SIG-M5 (cell line): ENCODE results near the gene PRIM1.
"Not testable (repeated sequence)": the region's sequence is repeated elsewhere in the genome, so short reads cannot be mapped to it uniquely, and the experiment has no call there.

Experiments used
- DNase-seq: peaks from one replicate; lab custom pipeline; 2025; lab: John Stamatoyannopoulos, UW

Gene PRIM1

DNA sequence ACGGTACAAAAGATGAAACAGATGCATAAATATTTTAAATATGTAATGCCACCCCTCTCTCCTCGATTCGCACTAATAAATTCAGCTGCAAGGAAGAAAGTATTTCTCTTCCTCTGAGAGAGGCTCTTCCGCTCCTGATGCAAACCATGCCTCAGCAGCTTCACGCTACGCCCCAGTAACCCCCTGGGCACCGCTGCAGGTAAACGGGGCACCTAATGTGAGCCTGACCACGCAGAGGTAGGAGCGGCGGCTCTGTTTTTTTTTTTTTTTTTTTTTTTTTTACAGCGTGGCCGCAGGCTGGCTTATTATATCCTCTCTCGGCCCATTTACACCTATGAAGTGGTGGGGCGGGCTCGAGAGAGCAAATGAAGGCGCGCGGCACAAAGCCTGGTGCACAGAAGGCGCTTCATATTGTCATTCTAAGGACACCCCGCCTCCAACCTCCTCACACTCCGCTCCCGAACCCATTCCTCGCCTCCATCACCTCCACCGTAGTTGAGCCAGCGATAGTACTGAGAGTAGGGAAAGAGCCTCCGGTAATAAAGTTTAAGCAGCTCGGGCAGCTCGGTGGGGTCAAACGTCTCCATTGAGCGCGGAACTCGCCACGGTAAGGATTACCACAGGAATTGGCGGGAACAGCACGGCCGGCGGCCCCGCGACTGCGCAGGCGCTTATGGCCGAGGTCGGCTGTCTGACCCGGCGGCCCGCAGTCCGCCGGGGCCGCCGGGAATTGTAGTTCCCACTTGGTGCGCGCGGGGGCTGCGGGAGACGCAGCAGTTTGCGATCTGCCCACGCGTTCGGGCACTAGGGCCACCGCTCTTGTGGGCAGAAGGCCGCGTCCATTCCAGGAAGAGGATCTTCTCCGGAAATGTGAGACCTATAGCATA lies at the start of gene PRIM1:
TSS of gene PRIM1 (minus strand) at position 612 of the 887 bp plus-strand sequence. CDS start at position 587, 25 bp downstream.
- no peak for DNase-seq

DNA sequence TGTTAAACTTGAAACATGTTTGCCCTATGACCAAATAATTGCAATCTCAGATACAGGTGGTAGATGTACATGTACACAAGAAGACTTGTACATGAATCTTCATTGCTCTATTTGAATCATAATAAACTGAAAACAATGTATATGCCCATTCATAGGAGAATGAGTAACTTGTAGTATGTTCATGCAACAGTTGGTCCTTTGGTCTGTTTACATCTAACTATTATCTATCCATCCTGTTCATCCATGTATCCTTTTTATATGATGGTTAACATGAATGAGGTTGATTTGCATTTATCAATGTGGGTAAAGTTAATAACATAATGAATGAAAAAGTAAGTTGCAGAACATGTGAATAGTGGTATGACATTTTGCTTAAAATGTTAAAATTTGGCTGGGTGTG lies 48.1 kb upstream of the PRIM1 start:
- DNase-seq: no peak

DNA sequence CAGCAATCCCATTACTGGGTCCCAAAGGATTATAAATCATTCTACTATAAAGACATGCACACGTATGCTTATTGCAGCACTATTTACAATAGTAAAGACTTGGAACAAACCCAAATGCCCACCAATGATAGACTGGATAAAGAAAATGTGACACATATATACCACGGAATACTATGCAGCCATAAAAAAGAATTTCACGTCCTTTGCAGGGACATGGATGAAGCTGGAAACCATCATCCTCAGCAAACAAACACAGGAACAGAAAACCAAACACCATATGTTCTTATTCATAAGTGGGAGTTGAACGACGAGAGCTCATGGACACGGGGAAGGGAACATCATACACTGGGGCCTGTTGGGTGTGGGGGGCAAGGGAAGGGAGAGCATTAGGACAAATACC lies 47.2 kb upstream of the PRIM1 start:
- not testable (repeated sequence) for DNase-seq

DNA sequence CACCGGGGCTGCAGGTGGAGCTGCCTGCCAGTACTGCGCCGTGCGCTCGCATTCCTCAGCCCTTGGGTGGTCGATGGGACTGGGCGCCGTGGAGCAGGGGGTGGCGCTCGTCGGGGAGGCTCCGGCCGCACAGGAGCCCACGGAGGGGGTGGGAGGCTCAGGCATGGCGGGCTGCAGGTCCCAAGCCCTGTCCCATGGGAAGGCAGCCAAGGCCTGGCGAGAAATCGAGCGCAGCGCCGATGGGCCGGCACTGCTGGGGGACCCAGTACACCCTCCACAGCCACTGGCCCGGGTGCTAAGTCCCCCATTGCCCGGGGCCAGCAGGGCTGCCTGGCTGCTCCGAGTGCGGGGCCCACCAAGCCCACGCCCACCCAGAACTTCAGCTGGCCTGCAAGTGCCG lies 43.7 kb upstream of the PRIM1 start:
- DNase-seq: not testable (repeated sequence)

DNA sequence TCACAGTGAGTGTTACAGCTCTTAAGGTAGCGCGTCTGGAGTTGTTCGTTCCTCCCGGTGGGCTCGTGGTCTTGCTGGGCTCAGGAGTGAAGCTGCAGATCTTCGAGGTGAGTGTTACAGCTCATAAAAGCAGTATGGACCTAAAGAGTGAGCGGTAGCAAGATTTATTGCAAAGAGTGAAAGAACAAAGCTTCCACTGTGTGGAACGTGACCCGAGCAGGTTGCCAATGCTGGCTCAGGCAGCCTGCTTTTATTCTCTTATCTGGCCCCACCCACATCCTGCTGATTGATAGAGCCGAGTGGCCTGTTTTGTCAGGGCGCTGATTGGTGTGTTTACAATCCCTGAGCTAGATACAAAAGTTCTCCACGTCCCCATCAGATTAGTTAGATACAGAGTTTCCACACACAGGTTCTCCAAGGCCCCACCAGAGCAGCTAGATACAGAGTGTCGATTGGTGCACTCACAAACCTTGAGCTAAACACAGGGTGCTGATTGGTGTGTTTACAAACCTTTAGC lies 43.0 kb upstream of the PRIM1 start:
- DNase-seq: not testable (repeated sequence)

DNA sequence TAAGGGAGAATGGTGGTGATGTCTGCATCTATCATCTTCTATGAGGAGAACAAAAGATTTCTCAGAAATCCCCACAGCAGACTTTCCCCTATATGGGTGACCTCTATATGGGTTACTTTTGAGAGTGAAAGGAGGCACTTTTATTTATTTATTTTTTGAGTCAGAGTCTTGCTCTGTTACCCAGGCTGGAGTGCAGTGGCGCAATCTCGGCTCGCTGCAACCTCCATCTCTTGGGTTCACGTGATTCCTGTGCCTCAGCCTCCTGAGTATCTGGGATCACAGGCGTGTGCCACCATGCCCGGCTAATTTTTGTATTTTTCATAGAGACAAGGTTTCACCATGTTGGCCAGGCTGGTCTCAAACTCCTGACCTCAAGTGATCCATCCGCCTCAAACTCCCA lies 41.0 kb upstream of the PRIM1 start:
- not testable (repeated sequence) for DNase-seq

DNA sequence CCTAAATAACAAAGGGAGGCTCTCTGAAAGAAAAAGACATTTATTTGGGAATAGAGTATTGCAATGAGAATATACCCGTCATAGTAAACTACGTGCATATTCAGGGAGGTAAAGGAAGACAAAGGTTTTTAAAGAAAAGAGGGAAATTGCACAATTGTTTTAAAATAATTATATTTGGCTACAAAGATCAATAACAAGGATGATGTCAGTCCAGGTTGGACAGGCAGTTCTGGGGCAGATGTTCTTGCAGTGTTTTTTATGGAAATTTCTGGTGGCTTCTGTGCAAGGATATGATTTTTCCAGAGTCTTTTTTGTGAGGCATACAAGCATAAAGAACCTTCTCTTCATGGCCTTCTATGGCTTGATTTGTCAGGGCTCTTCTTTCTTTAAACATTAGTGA lies 40.6 kb upstream of the PRIM1 start:
- DNase-seq: no peak

DNA sequence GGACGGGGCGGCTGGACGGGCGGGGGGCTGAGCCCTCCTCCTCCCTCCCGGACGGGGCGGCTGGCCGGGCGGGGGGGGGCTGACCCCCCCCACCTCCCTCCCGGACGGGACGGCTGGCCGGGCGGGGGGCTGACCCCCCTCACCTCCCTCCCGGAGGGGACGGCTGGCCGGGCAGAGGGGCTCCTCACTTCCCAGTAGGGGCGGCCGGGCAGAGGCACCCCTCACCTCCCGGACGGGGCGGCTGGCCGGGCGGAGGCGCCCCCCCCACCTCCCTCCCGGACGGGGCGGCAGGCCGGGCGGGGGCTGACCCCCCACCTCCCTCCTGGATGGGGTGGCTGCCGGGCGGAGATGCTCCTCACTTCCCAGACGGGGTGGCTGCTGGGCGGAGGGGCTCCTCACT lies 37.3 kb upstream of the PRIM1 start:
- not testable (repeated sequence) for DNase-seq

DNA sequence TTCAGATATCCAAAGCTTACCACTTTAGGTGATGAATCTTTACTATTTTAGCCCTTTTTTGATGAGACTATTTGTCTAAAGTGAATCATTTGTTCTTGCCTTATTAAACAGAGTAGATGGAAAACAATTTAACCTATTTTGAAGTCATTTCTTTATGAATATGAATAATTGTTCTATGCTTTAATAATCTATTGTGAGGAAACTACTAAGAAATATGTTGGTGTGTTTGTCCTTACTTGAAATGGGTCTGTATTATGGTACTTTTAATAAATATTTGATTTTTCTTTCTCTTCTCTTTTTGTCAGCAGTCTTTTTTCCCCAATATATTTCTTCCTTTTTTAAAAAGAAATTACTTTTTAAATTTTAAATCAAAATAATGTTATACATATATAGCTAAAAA lies 35.4 kb upstream of the PRIM1 start:
- DNase-seq: no peak

DNA sequence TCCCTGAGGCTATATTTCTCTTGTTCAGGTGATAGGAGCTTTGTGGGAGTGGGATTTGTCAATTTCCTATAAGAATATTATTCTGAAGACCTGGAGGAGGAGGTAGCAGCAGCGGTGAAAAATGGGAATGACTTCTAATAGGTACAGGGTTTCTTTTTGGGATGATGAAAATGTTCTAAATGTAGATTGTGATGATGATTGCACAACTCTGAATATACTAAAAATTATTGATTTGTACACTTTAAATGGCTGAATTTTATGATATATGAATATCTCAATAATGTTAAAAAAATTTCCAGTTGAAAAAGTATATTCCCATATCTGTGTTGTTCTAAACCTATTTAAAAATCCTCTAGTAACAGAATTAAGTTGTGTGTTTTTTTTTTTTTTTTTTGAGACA lies 33.8 kb upstream of the PRIM1 start:
- no peak for DNase-seq

DNA sequence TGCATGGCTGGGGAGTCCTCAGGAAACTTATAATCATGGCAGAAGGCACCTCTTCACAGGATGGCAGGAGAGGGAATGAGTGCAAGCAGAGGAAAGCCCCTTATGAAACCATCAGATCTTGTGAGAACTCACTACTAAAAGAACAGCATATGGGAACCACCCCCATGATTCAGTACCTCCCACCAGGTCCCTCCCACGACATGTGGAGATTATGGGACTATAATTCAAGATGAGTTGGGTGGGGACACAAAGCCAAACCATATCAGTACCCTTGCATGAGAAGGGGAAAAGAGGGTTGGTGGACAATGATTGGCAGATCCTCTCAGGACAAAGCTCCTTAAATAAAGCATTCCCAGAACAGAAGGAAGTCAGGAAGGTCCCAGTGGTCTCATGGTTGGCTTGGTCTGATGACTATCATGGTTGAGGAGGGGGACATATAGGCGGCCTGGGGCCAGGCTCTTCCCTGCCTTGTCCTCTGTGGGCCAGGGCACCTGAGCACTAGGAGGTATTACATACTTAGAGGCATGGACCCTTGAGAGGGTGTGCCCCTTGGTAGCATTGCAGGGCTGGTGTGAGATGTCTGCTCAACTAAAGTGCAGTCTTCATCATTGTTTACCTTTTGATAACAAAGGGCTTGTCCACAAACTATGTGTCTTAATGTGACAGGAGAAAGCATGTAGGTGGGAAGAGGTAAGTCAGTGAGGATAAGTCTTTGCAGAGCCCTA lies 33.2 kb upstream of the PRIM1 start:
- no peak for DNase-seq

DNA sequence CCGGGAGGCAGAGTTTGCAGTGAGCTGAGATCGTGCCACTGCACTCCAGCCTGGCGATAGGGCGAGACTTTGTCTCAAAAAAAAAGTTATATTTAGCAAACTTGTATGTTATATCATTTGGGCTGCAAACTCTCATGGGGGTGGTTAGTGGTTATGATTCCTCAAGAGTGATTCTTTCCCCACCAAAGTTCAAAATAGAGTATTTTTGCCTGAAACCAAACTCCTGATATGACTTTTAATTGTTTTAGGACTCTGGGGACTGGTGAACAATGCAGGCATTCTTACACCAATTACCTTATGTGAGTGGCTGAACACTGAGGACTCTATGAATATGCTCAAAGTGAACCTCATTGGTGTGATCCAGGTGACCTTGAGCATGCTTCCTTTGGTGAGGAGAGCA lies 29.6 kb upstream of the PRIM1 start:
- DNase-seq: no peak

DNA sequence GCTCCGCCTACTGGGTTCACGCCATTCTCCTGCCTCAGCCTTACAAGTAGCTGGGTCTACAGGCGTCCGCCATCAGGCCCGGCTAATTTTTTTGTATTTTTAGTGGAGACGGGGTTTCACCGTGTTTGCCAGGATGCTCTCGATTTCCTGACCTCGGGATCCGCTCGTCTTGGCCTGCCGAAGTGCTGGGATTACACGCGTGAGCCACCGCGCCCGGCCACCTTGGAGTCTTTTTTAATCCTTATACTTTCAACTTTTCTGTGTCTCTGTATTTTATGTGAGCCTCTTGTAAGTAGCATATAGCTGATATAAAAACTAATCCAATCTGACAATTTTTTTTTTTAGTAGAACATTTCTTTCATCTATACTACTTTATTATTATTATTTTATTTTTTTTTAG lies 26.6 kb upstream of the PRIM1 start:
- no peak for DNase-seq

DNA sequence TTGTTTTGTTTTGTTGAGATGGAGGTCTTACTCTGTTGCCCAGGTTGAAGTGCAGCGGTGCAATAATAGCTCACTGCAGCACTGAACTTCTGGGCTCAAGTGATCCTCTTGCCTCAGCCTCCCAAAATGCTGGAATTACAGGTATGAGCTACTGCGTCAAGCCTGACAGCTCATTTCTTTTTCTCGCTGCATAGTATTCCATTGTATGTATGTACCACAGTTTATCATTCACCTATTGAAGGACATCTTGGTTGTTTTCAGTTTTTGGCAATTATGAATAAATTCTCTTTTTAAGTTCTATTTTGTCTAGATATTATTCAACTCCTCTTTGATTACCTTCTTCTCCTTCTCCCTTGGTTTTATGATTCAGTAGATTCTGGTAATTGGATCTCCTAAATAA lies 24.5 kb upstream of the PRIM1 start:
- no peak for DNase-seq

DNA sequence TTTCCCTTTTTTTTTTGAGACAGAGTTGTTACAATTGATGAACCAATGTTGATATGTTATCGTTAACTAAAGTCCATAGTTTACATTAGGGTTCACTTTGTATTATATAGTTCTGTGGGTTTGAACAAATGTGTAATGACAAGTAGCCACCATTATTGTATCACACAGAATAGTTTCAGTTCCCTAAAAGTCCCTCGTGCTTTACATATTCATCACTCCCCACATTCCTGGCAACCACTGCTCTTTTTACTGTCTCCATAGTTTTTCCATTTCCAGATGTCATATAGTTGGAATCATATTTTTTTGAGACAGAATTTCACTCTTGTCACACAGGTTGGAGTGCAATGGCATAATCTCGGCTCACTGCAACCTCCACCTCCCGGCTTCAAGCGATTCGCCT lies 23.5 kb upstream of the PRIM1 start:
- peak; percentile 11 for DNase-seq

DNA sequence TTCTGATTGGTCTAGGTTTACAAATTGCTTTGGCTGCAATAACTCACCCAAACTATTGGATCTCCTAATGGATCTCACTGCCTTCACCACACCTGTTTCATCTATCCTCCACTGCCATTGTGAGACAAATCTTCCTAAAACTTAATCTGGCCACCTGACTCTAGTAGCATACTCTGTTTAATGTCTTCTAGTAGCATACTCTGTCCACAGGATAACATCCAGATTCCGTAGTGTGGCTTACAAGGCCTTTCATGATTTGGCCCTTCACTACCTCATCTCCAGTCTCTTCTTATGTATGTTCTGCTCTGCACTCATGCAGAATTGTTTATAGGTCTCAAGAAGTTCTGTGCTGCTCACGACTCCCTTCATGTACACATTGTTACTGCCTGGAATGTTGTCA lies 21.0 kb upstream of the PRIM1 start:
- no peak for DNase-seq

DNA sequence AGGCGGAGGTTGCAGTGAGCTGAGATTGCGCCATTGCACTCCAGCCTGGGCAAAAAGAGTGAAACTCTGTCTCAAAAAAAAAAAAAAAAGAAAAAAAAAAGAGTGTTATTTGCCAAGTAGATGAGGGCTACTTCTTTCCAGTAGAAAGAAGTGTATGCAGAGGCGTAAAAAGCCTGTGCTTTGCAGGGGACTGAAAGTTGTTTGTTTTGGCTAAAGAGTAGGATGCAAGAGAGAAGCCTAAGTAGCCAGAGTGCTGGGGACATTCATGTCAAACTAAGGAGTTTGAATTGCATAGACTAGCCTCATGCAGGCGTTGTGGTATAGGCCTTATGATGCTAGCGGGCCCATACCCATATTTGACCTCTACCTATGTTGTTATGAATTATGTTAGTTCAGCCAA lies 20.5 kb upstream of the PRIM1 start:
- no peak for DNase-seq

DNA sequence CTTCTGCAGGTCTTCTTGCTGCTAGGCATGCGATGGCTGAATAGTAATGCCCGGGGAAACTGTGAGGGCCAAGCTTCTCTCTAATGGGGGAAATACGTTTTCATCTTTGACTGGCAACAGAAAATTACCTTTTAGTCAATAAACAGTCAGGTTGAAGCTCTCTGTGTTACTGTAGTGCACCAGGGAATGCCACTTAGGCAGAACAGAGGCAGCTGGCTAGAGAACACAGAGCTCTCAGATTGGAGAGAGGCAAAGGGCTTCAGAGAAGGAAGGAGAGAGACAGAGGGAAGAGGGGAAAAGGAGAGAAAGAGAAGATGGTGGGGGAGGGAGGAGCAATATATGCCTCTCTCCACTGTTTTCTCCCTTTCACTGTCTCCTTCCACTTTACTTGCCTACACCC lies 17.7 kb upstream of the PRIM1 start:
- no peak for DNase-seq

DNA sequence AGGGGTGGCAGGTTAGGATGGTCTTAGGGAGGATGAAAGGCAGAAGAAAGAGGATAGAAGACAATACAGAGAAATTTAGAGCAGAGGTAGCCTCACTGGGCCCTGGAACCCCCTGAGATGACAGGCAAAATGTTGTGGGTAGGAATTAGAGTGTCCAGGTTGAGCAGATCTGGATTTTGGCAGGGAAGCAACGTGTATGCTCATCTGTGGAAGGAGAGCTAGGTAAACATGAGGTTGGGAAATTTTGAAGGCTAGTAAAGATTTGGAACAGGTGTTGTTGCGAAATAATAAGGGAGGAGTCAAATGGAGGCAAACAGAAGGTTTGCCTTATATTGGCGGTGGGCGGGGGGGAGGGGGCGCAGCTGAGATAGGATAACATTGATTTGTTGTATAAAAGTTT lies 16.3 kb upstream of the PRIM1 start:
- DNase-seq: no peak

DNA sequence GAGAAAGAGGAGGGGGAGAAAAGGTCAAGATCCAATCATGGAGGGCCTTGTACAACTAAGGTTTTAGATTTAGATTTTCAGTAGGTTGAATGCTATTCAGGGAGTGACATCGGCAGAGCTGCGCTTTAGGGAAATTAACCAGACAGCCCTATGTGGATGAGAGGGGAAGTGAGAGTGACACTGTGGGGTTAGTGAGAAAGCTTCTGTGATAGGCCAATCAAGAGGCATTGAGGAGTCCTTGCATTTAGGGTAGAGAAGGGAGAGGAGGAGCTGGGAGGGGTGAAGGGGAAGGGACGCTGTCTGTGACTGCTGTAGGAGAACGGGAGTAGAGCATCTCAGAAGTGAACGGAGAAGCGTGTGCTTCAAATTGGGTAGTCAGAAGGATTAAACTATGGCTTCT lies 14.4 kb upstream of the PRIM1 start:
- peak; percentile 61 for DNase-seq

DNA sequence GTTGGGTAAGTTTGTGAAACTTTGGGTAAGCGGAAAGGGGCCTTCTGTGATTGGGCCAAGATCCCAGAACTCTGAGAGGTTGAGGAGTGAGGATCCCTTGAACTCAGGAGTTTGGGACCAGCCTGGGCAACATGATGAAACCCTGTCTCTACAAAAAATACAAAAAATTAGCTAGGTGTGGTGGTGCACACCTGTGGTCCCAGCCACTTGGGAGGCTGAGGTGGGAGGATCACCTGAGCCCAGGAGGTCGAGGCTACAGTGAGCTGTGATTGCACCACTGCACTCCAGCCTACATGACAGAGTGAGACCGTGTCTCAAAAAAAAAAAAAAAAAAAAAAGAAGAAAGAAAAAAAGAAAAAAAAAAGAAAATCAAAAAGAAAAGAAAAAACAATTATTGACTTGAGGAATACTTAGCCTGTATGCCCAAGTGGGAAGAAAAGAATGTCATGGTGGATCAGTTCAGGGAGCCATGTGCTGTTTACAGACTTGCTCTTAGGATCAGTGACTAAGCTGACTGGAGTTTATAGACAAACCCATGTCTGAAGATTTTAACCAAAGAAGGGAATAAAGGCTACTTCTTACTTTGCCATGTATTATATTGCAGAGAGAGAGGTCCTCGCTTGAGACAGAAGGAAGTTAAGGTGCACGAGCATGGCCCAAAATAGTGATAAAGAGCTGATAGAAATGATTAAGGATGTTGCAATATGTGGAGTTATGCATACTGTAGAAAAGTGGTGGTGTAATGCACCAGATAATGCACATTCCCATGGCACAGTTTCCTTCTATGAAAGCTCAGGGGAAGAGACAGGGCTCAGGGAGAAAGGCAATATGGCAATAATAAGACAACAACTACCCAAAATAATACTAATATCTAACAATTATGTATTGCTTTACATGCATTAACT lies 11.9 kb upstream of the PRIM1 start:
- no peak for DNase-seq

DNA sequence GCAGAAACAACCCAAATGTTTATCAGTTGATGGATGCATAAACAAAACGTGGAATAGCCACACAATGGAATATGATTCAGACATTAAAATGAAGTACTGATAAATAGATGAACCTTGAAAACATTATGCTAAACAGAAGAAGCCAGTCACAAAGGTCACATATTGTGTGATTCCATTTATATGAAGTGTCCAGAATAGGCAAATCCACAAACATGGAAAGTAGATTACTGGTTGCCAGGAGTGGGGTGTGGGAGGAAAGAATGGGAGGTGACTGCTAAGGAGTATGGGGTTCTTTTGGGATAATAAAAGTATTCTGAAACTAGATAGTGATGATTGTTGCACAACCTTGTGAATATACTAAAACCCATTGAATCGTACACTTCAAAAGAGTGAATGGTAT lies 9.7 kb upstream of the PRIM1 start:
- DNase-seq: no peak
